GM19452 (cell line): ENCODE data around the gene ZBED4.

Experiments used
- ATAC-seq: cut with Tn5 transposase; IDR thresholded peaks from one replicate; pipeline ENCODE4 v1.9.1; 2021; ENCODE audit not compliant: unreplicated experiment

The ZBED4 gene

DNA sequence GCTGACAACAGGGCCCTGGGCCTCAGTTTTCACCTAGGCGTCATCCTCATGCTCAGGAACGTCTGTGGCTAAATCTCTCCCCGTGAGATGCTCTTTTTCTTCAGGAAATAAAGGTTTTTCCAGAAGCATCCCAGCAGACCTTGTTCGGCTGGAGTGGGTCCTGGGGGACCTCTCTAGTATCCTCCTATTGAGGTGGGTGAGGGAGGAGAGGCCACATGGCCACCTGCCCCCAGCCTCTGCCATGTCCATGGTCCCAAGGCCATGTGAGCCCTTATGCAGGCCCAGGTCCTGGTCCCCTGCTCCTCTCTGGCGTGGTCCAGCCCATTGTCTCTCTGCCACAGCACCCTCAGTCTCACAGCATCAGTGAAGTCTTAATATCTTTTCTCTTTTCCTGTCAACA, 42.6 kb downstream of the ZBED4 start:
- no peak for ATAC-seq

- no peak for ATAC-seq
Measured at GRCh38 chr22:49897015-49897684, 43.5 kb downstream of the ZBED4 start.

DNA sequence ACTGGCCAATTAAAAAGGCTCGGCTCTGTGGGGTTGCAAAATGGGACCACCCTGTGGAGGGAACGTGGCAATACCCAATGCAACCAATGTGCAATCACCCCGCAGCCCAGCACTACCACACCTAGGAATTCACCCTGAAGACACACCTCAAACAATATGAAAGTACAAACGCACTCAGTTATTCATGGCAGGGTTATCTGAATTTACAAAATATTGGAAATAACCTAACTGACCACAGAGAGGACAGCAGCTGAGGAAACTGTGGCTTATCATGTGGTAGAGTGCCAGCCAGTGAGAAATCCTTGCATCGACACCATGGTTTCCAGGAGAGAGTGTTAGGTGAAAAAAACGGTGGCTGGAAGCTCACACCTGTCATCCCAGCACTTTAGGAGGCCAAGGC, 45.9 kb downstream of the ZBED4 start:
- ATAC-seq = no peak

DNA sequence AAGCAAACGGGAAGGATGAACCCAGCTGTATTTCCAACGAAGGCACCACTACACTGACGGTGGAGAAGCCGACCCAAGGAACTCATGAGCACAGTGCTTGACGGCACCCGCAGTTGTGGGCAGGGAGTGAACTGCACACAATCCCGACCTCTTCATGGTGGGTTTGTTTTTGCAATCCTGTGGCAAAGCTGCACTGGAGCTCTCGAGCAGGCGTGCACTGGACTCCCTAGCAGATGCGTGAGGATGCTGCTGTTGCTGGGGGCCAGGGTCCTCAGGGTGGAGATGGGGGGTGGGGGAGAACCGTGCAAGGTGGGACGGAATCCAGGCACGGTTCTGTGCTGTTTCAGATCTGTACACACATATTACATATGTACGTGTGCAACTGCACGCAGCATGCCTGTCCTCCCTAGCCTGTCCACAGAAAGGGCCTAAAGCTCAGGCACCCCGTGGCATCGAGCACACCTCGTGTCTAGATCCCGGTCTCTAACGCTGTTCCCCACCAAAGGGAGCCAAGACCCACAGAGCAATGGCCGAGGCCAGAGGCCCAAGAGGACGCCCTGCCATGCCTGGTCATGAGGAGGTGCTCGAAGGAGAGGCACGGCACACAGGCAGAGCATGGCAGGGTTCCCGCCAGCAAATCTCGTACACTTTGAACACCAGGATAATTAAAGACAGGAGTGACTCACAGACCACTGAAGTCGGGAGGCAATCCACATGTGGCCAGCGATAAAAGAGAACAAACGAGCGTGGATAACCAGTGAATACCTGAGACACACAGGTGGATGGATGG, 47.0 kb downstream of the ZBED4 start:
- no peak for ATAC-seq

- no peak for ATAC-seq
Measured at GRCh38 chr22:49901457-49901856, 47.8 kb downstream of the ZBED4 start.

DNA sequence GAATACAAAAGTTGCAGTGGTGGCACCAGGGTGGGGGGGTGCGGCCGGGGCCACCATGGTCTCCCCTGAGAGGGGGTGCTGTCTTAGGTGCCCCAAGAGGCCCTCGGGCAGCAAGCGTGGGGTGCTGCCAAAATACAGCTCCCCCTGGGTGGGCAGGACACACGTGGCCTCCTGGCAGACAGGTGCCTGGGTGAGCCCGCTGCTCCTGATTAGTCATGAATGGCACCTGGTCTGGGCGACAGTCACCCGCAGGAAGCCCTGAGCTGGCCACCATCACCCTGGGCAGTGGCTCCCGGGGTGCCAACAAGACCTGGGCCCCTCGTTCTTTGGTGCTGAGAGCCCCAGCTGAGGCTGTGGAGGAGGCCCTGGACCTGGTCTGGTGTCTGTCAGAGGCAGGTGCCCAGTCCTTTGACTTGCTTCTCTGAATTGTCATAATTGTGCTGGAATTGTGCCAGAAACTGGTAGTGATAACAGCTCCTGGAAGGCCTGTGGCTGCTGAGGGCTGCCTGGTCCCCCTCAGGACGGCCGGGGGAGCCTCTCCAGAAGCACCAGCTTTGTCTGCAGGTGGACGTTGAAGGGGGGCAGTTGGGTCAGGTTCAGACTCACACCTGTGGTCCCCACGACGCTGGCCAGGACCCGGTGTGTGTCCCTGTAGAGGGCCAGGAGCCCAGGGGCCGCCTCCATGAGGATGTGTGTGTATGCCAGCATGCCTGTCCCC, 49.8 kb downstream of the ZBED4 start:
- ATAC-seq = no peak

- no peak for ATAC-seq
Measured at GRCh38 chr22:49904040-49904369, 50.4 kb downstream of the ZBED4 start.

DNA sequence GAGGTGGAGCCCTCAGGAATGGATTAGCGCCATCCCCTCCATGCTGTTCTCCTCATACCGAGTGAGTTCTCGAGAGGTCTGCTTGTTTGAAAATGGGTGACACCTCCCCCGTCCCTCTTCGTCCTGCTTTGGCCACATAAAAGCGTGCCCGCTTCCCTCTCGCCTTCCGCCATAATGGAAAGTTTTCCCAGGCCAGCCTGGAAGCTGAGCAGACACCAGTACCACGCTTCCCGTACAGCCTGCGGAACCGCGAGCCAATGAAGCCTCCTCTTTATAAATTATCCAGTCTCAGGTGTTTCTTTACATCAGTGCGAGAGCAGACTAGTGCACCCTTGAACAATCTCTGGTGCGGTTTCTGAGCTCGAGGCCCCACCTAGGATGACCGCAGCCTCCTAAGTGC, 51.8 kb downstream of the ZBED4 start:
- no peak for ATAC-seq

DNA sequence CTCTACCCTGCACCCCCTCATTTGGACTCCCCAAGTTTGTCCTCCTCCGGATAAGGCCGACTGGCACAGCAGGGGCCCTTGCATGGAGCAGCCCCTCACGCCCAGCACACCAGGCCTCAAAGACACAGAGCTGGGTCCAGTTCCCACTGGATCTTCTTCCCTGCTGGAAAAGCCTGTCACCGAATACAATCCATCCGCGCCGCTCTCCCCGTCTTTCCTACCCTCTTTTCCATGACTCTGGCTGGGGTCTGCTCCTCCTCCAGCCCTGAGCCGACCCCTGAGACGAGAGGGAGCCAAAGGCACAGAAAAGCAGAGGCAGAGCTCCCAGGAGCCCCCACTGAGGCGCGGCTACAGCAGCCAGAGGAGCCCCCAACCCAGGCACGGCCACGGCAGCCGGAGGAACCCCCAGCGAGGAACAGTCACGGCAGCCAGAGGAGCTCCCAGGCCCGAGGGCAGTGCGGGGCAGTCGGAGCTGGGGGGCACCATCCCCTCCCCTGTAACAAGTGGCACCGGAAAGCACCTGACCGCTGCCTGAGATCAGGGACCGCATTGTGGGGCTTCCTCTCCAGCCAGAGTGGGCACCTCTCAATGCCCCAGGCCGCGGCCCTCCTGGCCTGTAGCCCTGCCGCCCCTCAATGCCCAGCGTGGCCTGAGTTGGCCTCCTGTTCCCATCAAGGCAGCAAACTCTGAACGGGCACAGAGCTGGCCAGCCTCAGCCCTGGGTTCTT, 52.6 kb downstream of the ZBED4 start:
- ATAC-seq = no peak

DNA sequence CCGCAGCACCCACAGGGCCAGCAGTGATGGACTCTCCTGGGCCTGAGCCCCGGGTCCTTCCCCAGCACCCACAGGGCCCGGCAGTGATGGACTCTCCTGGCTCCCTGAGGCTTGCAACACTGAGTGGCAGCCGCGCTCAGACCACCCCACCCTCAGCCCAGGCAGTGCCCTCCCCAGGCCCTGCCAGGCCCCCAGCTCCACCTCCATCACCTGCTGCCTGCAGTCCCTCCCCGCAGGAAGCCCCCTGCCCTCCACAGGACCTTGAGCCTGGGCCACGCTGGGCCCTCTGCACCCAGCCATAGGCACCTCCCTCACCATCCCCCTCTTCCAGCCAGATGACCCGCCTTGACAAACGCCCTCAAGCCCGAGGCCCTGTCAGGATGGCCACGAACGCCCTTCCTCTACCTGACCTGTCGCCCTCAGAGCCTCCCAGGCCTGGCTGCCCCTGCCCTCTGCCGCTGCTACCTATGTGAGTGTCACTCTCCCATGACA, 53.2 kb downstream of the ZBED4 start:
- ATAC-seq = no peak

DNA sequence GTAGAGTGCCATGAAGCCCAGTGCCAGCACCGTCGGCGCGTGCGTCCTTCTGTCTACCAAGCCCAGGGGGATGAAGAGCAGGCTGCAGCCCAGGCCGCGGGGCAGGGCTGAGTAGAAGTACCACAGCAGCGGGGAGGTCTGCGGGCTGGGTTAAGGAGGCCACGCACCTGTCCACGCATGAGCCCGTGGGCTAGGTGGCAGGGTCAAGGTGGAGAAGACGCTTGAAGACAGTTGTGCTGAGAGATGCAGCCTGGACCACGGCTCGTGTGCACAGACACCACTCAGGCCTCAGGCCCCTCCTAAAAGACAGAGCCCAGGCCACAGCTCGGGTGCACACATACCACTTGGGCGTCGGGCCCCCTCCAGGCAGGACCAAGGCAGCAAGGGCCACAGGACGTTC, 54.2 kb downstream of the ZBED4 start:
- ATAC-seq = no peak

DNA sequence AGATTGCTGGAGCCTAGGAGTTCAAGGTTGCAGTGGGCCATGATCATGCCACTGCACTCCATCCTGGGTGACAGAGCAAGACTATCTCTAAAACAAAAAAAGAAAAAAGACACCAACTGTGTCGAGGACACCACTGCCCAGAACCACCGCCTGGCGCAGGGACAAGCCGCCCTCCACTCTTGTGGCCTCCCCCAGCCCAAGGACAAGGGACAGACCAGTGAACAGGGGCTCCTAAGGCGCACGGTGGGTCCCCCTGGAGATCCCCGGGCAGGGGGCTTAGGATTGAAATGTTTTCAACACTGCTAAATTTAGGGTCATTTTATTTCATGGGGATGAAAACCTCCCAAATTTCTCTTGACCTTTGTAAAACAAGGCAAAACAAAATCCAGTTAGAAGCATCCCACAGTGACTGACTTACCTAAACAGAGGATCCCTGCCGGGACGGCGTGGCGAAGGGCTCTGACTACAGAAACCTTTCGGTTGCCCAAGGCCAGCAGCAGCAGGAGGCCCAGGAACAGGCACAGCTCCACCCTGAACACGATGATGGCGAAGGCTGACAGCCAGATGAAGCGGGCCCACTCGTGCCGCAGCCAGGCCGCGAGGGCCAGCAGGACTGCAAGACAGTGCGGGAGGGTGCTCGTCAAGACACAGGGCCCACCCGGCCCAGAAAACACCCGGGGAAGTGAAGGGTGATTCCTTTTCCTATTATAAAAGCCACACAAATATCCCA, 56.0 kb downstream of the ZBED4 start:
- ATAC-seq = no peak

- ATAC-seq = no peak
Measured at GRCh38 chr22:49910229-49911155, 56.8 kb downstream of the ZBED4 start.

GRCh38 chr22:49911881-49912625, 58.4 kb downstream of the ZBED4 start:
- no peak for ATAC-seq

DNA sequence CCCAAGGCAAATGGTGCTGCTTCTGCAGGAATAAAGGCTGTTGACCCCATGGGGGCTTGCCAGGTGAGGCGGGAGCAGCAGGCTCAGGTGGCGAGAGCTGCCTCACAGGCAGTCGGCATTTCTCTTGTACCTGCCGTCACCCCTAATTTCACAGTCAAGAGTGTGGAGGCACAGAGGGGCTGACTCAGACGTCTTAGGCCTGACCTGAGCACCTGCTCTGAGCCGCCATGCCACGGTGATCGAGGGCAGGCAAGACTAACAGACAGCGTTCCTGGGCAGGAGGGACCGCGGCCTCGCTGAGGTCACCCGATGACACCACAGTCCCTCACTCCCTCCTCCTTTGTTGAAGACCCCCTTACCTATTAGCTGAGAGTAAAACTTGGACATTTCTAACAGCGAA, 59.4 kb downstream of the ZBED4 start:
- ATAC-seq = no peak

GRCh38 chr22:49913446-49913845, 59.8 kb downstream of the ZBED4 start:
- no peak for ATAC-seq

GRCh38 chr22:49914256-49914655, 60.6 kb downstream of the ZBED4 start:
- ATAC-seq = no peak

DNA sequence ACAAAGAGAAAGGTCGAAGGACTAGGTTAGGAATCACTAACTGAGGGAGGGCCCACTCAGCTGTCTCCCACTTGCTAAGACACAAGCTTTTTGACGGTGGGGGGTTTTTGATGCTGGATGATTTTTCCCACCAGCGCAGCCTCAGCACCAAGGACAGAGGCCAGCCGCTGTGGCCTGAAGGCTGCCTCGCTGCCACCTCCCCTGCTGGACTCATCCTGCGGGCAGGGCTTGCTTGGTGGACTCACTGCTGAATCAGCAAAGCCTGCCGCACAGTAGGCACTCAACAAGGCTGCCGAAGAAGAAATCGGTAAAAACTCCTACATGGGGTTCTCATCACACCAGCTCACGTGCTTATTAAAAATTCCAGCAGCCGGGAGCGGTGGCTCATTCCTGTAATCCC, 62.0 kb downstream of the ZBED4 start:
- ATAC-seq = no peak

DNA sequence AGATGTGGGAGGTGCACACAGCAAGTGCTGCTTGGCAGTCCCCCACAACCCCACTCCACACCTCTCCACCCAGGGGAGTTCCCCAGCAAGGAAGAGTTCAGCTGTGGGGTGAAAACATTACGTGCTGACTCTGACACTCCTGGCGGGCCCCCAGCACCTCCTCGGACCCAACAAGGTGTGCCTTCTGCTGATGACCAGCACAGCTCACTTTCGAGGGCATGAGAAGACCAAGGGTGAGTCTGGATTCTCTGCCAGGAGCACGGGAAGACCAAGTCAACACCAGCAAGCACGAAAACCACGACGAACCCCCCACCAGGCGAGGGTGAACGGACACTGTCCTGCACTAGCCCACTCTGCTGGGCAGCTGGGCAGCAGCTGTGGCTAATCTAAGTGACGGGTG, 63.2 kb downstream of the ZBED4 start:
- no peak for ATAC-seq
